Fibroblast of skin of right biceps (primary cell): ENCODE measurements around the gene ACVR2A.

Source experiments
- DNase-seq: peaks from one replicate; pipeline ENCODE4 v3.0.0-alpha.2; 2013

The ACVR2A gene

DNA sequence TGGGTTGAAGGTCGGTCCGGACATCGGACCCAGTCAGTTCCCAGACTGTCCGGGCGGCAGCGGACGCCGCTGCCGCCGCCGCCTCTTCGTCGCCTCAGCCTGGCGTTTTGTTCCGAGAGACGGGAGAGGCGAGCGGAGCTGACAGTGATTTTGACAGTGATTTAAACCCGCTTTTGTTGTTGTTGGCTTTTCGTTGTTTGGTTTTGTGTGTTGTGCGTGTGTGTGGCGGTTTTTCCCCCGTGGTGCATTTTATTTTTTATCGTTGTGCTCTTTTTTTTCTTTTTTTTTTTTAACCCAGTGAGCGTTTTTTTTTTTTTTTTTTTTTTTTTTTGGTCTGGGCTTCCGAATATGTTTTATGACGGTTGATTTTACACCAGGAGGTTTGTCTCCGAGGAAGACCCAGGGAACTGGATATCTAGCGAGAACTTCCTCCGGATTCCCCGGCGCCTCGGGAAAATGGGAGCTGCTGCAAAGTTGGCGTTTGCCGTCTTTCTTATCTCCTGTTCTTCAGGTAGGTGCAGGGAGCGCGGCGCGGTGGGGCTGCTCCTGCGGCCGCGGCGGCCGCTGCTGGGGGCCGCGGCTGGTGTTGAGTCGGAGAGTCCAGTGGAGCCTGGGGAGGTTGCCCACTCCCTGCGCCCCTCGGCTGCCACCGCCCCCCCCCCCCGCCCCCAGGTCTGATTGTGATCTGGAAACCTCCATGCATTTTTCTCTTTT lies at the start of gene ACVR2A:
Gene ACVR2A (plus strand): TSS at position 333 of the 714 bp plus-strand sequence. CDS start 124 bp downstream, at position 457.
- peak; percentile 31 for DNase-seq

DNA sequence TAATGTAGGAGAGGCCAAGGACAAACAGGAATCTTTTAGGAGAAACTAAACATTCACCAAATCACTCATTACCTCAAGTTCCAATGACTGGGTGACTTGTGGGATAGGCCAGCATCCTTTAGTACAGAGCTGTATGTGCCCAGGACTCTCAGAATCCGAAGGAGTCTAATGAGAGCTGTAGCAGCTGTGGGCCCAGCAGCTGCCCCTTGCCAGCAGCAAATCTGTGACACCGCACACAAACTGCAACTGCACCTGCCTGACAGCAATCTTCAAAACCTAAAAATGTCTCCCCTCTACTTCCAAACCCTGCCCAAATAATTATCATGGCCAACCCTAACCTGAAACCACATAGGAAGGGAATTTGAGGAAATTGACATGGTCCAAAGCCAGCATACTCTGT lies 44.5 kb upstream of the ACVR2A start:
- DNase-seq, result no peak

DNA sequence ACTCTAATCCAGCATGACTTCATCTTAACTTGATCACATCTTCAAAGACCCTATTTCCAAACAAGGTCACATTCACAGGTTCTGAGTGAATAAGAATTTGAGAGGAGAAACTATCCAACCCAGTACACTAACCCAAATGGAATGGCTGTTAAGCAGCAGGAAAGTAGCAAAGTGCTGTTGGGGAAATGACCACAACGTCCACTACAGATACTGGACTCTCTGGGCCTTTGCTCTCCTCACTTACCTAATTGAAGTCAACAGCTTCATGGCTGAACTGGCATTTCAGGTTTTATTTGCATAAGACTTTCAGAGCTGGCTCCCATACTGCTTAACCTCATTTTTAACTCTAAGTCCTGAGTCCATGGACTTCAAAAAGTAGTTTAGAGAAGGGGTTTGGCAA lies 38.0 kb upstream of the ACVR2A start:
- DNase-seq, result no peak

DNA sequence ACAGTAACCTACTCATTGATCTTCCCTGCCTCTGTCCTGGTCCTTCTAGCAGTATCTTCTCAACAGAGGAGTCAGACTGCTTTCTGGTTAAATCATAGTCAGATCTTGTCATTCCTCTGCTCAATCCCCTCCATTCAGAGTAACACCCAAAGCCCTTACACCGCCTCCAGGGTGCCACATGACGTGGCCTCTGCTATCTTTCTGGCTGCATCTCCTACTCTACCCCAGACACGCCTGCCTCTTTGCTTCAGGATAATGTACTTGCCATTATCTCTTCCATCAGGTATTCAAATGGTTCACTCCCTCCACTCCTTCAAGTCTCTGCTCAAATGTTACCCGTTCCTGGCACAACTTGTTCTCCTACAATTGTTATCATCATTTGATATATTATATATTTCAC lies 36.3 kb upstream of the ACVR2A start:
- DNase-seq, result no peak

DNA sequence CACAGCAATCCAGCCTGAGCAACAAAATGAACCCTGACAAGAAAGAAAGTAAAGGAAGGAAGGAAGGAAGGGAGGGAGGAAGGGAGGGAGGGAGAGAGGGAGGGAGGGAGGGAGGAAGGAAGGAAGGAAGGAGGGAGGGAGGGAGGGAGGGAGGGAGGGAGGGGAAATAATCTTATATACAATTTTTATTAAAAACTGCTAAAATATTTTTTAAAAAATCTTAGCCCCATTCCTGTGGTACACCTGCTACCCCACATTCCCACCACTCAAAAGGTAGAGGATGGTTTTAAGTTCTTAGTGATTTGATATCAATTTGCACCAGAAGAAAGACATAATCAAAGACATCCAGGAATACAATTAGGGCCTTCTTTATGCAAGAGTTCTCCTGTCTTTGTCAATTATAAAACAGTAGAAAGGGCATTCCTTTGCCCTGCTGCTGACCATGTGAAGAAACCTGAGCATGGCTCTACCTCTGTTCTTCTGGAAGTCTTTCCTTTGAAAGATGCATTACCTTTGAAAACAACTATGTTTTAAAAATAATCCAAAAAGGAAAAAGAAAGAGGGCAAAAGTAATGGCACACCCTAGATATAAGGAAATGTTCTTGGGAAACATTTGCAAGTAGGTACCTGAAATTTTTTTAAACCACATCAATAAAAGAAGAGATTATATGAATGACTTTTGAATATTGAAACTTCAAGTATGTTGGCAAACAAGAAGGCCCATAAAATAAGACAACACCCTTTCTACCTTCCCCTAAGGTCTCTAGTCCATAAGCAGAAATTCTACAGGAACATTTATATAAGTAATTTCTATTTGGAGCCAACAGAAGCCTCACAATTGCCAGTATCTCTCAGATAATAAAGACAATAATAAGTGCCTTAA lies 33.7 kb upstream of the ACVR2A start:
- DNase-seq, result no peak

DNA sequence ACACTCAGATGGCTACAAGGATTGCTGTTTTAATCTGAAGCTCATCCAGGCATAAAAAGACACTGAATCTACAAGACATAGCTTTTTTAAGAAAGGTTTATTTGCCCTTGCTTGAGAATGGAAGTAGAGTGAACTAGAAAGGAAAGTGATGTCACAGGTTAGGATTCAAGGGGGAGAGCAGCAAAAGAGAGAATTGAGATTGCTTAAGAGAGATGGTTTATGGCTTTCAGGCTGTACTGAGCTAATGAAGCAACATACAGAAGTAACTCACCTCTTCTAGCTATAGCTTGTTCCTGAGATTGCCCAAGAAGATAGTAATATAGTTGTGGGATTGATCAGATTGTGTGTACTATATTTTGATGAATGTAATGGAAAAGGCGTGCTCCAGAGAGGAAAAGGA lies 26.1 kb upstream of the ACVR2A start:
- DNase-seq, result no peak

DNA sequence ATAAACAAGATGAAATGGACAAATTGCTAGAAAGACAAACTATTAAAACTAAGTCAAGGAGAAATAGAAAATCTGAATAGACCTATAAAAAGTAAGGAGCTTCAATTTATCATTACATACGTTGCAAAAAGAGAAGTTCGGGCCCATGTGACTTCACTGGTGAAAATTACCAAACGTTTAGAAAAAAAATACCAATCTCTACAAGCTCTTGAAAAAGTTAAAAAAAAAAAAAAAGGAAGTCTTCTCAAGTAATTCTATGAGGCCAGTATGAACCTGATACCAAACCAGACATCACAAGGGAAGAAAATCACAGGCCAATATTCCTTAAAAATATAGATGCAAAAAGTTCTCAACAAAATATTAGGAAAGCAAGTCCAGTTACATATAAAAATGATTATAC lies 20.2 kb upstream of the ACVR2A start:
- no peak for DNase-seq

DNA sequence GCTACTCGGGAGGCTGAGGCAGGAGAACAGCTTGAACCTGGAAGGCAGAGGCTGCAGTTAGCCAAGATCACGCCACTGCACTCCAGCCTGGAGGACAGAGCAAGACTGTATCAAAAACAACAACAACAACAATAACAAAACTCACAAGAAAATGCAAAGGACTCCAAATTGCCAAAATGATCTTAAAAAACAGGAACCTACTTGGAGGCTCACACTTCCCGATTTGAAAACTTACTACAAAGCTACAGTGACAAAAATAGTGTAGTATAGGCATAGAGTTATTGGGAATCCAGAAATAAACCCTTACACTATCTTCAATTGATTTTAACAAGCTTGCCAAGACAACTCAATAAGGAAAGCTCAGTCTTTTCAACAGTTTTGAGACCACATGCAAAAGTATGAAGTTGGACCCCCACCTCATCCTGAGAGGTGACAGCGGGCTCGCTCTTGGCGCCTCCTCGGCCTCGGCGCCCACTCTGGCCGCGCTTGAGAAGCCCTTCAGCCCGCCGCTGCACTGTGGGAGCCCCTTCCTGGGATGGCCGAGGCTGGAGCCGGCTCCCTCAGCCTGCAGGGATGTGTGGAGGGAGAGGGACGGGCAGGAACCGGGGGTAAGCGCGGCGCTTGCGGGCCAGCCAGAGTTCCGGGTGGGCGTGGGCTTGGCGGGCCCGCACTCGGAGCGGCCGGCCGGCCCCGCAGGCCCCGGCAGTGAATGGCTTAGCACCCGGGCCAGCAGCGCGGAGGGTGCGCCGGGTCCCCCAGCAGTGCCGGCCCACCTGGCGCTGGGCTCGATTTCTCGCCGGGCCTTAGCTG lies 18.3 kb upstream of the ACVR2A start:
- no peak for DNase-seq

DNA sequence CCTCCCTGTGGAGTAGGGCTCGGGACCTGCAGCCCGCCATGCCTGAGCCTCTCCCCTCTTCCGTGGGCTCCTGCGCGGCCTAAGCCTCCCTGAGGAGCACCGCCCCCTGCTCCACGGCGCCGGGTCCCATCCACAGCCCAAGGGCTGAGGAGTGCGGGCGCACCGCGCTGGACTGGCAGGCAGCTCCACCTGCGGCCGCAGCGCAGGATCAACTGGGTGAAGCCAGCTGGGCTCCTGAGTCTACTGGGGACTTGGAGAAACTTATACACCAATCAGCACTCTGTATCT lies 17.8 kb upstream of the ACVR2A start:
- DNase-seq, result no peak

DNA sequence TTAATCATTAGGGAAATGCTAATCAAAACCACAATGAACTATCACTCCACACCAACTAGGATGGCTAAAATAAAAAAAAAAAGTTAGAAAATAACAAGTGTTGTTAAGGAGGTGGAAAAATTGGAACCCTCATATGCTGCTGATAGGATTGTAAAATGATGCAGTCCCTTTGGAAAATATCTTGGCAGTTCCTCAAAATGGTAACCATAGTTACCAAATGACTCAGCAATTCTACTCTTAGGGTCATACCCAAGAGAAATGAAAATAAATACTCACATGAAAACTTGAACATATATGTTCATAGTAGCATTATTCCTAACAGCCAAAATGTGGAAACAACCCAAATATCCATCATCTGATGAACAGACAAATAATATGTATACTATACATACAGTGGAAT lies 15.7 kb upstream of the ACVR2A start:
- peak; percentile 81 for DNase-seq

DNA sequence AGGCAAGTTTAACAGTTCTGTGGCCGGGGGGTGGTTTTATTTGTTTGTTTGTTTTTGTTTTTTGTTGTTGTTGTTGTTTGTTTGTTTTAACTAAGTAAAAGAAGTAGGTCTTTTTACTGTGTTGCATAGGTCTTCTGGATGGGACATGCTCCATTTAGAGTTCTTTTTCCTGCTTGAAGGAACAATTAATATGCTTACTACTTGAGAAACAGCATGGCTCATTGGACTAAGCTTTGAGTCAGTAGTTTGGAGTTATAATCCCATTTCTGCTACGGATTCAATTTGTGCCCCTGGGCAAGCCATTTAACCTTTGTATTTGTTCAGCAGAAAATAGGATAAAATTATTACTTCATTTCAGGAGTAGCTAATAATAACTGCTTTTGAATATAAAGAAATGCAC lies 8.7 kb upstream of the ACVR2A start:
- DNase-seq, result no peak

DNA sequence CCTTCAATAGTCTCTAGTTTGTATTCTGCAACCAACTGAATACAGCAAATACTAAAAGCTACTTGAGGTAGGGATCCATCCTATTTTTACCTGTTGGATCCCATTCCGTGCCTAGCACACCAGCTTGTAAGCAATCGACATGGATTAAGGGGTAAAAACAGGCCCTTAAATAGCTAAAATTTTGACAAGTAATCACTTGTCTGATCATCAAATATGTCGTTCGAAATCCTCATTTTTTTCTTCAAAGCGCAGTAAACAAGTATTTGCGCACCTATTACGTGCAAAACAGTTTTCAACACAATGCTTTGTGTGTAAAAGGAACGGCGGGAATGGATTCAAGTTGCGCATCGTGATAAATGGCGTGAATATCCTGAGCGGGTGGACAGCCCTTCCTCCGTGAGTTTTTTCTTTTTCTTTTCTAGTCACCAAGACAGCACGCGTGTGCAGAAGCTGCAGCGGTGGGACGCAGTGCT lies 1.4 kb upstream of the ACVR2A start:
- DNase-seq, result no peak

DNA sequence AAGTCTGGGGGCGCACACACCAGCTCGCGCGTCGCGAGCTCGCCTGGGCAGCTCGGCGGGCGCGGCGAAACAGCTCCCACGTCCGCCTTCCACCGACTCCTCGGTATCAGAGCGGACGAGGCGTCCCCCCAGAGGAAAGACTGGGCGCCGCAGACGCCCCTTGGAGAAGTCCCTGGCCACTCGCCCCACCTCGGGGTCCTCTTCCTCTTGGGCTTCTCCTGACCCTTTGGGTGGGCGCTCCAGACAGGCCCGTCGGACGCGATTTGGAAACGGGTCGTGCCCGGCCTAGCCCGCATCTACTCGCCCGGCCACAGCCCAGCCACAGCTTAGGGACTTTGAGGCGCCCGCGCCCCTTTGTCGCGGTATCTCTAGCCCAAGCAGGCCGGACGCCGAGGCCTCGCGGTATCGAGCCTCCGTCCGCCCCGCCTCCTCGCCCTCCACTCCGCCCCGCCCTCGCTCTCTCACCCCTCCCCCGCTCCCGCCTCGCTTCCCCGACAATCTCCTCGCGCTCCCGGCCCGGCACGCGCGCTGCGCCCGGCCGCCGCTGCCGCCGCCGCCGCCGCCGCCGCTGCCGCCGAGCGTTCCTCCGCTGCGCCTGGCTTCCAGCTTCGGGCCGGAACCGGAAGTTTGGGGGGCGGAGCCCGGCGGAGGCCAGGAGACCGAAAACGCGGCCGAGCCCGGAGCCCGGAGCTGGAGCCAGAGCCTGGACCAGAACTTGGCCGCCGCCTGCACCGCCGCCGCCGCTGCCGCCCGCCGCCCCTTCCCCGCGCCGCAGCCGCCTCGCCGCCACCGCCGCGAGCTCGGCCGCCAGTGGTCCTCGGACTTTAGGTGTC lies 749 bp upstream of the ACVR2A start:
- DNase-seq, result peak; percentile 90

DNA sequence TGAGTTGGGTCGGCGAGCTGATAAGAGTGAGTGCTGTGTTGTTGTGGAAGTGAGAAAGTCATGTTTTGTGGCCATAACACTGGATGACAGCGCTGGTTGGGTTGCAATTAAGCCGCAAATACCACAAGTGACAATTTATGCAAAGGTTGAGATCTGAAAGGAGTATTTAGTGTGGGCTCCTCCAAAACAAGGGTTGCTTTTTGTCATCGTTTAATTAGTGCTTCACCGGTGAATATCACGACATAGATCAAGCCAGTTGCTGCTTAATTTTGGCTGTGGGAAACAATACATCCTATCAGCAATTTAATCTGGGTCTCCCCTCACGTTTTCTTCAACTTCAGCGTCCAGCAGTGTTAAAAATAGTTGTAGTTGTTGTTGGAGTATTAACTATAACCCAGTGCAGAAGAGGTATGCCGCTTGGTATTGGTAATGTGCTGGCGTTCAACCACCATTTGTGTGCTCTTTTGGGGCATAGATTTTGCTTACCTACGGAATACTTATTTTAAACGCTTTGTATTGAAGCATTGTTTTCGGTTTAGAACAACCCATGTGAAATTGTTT lies 662 bp downstream of the ACVR2A start:
- peak; percentile 10 for DNase-seq

DNA sequence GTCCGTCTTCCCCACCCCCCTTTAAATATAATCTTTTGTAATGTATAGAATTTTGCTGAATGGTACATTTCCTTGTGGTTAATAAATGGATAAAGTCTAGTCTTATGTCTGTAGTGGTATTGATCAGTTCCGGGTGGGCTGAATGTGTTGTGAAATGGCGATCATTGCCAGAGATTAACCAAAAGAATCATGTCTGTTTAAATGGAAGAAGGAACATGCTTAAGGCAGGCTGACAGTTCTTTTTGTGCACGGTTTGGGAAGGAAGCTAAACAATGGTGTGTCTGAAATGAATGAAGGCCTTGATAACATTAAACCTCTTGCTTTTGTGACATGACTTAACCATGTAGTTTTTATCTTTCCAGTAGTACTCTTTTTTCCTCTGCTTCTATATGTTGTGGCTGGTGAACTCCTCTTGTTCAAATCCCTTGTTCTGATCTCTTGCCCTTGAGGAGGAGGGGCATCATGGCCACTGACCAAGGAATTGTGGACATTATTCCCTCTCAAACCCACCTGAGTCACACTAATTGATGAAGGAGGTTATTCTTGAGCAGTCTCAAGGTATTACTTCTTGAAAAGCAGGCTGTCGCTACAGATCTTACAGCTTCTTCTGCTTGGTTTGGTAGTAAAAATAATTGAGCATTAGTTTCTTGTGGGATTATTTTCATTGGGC lies 1.7 kb downstream of the ACVR2A start:
- no peak for DNase-seq

DNA sequence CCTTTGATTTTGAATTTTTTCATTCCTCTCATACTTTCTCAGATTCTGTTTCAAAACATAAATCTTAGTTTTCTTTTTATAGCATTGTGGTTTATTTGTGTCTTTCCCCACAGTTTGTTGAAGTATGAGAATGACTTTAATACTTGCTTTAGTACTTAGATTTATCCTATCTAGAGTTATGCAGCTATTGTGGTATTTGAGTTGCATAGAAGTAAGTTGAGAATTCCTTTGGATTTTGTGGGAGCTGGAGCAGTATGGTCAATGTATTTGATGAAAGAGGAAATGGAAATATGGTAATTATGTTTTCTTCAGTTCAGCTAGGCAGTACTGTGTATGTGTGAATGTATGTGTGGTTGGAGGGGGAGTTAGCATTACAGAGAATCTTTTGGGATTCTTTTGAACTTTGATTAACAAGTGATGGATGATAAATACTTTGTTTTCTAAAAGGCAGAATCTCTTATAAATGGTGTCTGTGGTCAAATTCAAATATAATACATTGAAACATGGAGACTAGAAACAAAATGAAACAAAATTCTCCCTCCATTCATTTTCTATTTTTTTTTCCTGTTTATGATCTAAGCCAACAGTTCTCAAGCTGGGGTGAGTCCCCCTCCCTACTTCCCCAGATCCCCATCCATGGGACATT lies 3.0 kb downstream of the ACVR2A start:
- peak; percentile 39 for DNase-seq

DNA sequence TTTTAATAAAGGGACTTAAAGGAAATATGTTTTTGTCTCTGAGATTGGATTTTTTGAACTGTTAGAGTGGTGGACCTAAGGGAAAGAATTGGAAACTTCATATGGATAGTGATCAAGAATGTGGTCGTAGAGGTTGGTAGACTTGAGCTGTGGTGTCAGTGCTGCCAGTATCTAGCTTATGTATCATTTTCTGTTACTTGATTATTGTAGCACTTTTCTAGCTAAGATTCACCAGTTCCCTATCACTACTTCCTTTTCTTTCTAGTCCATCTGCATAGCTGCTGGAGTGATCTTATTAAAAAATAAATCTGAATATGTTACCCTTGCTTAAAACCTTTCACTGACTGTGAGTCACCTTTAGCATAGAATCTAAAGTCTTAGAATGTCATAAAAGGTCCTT lies 6.0 kb downstream of the ACVR2A start:
- DNase-seq, result no peak

DNA sequence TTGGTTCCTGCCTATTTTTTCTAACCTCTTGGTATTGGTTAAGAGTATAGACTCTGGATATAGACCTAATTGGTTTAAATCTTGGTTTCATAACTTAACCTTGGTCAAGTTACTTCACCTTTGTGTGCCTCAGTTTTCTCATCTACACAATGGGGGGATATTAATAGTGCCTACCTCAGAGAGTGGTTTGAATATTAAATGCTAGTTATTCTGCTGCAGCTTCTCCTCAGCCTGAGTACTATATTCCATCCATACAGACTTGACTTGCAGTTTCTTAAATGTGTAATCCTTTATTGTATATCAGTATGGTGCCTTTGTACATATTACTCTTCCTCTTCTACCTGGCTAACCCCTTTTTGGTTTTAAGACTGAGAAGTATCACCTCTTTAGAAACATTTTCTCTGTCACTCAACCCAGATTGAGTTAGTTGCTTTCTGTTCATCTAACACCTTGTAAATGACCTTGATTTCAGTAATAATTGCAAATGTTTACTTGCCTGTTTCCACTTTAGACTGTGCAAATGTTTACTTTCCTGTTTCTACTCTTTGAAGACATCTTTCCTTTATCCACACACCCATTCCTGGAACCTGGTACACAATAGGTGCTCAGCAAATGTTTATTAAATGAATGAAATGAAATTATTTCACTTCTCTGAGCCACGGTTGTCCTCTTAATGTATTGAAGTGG lies 6.6 kb downstream of the ACVR2A start:
- DNase-seq, result no peak

DNA sequence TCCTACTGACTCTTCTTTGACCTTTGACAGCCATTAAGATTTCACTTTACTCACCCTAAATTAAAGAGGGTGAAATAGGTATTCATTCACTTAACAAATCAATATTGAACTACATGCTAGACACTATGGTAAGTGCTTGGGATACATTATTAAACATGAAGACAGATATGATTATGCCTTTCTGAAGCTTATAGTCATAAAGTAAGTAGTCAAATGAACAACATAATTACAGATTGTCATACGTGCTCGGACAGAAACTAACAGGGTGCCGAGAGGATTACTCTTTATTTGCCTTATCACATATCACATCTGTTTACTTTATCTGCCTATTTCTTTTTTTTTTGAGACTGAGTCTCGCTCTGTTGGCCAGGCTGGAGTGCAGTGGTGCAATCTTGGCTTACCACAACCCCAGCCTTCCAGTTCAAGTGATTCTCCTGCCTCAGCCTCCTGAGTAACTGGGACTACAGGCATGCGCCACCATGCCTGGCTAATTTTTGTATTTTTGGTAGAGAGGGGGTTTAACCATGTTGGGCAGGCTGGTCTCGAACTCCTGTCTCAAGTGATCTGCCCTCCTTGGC lies 9.8 kb downstream of the ACVR2A start:
- no peak for DNase-seq

DNA sequence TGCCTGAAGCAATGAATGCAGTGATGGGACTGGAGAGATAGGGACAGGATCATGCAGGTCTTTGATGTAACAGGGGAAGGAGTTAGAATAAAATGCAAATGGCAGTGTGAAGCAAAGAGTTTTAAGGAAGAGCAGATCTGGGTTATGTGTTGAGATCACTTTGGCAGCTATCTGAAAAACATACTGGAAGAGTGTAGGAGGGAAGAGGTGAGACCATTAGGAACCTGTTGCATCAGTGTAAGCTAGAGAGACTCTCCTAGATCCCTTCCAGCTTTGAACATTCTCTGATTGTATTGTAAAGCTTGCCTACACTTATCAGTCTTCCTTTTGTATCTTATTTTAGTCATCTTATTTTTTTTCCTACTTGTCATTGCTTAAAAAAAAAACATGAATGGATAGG lies 10.5 kb downstream of the ACVR2A start:
- no peak for DNase-seq
